Transverse colon (tissue), 4 donors: Measurements from ENCODE around the gene UBE2J2. TPM values are rescaled to one million over a fixed set of nuclear protein-coding genes. Genes with fewer than 3 reads are reported as not detected.

Source experiments
- DNase-seq: peaks from one replicate; pipeline ENCODE4 v3.0.0-alpha.2; 2019
- H3K27ac ChIP-seq, 4 donors: fragments of 200-600 bp; sonication (generic); 2 replicates each; pipeline ENCODE4 v1.5.1; 2016 to 2018; ENCODE audit warnings: inconsistent platforms in 4 of 4
- H3K27me3 ChIP-seq: fragments of 200-600 bp; sonication (generic); 2 replicates; pipeline ENCODE4 v1.5.1; 2017; ENCODE audit warnings: inconsistent platforms
- H3K36me3 ChIP-seq, 4 donors: fragments of 200-600 bp; sonication (generic); 2 replicates each; pipeline ENCODE4 v1.5.1; 2017 to 2019; ENCODE audit warnings: inconsistent platforms in 4 of 4
- H3K4me1 ChIP-seq, 4 donors: fragments of 200-600 bp; sonication (generic); 2 replicates each; pipeline ENCODE4 v1.5.1; 2017 to 2020; ENCODE audit warnings: inconsistent platforms in 4 of 4
- H3K4me3 ChIP-seq, 4 donors: fragments of 200-600 bp; sonication (generic); 1 replicate in 1 of 4; 2 replicates in 3 of 4; pipeline versions ENCODE4 v1.5.1 to v1.6.1; 2017 to 2019; ENCODE audit warnings: inconsistent platforms in 4 of 4
- H3K9me3 ChIP-seq, 2 donors: fragments of 200-600 bp; sonication (generic); 2 replicates each; pipeline ENCODE4 v1.5.1; 2017 to 2019; ENCODE audit warnings: inconsistent platforms in 2 of 2
- EP300 ChIP-seq: sonication (generic); formaldehyde crosslinking; IDR thresholded peaks from one replicate; pipeline ENCODE4 v1.6.1; 2017; ENCODE audit warnings: antibody characterized with exemption, low read depth
- POLR2A ChIP-seq: fragments of 450-650 bp; IDR thresholded peaks from one replicate; pipeline ENCODE4 v1.6.1; 2016; ENCODE audit warnings: antibody characterized with exemption, mild to moderate bottlenecking, moderate library complexity
- POLR2AphosphoS5 ChIP-seq, 3 donors: sonication (generic); formaldehyde crosslinking; IDR thresholded peaks; one replicate each; pipeline ENCODE4 v1.6.1; 2016; ENCODE audit warnings: antibody characterized with exemption in 3 of 3
- WGBS, 2 donors: methylation state at CpG; one replicate each; pipeline ENCODE4 v1.1.5; 2018; ENCODE audit warnings: low coverage in 1 of 2; 5-methylcytosine and 5-hydroxymethylcytosine counted together
- in situ Hi-C, 4 donors: fragments of 200-750 bp; cut with MboI; loops; one replicate each; pipeline versions ENCODE4 v1.15.0 to v1.15.1; 2017; ENCODE audit warnings: low sequenced_read_pairs in 3 of 4, low pct_ligation_motif_present in 1 of 4, low pct_unique_long_range_greater_than_20kb in 1 of 4
- intact Hi-C: fragments of 100-400 bp; cut with DNase I; formaldehyde crosslinking; loops from one replicate; pipeline ENCODE4 v1.15.1; 2023; ENCODE audit warnings: low total_unique reads
- total RNA-seq, 4 donors: library from RNA; depleted of rRNA; stranded (reverse); fragments of >200 nt; gene quantifications; one replicate each; pipeline ENCODE4 v1.1.0, GENCODE V29; 2016
- TF ChIP-seq, protein P1 (sequence below), 5 experiments: fragments of 200-600 bp in 3 of 5; fragments of 450-650 bp in 2 of 5; sonication (generic) in 3 of 5; IDR thresholded peaks; 1 replicate in 2 of 5; 2 replicates in 3 of 5; pipeline ENCODE4 v1.5.1; 2016 to 2017; ENCODE audit warnings: antibody characterized with exemption in 5 of 5, inconsistent platforms in 3 of 5, mild to moderate bottlenecking in 2 of 5, moderate library complexity in 1 of 5

Gene UBE2J2
- total RNA-seq, 4 donors from 2014 or later, result 49.6 to 110 (median 59.1) TPM

DNA sequence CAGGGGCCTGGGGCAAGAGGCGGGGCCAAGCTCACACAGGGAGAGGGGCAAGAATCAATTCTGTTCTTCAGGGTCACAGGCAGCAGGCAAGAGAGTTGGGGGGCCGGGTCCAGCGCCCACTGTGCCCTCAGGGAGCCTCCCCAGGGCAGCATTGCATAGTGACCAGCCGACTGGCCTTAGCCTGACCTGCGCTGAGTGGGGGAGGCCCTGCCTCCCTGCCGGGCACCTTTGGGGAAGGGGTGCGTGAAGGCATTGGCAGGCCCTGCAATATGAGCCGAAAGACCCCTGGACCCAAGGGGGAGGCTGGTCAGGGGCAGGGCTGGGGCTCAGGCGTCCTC lies 18.8 kb upstream of the UBE2J2 start:
- Histone ChIP-seq H3K9me3 (no peaks in the 10 kb centered on the region), H3K27me3 (peaks cover 6% of the 10 kb centered on the region), H3K27ac (no peak overlapping the region), H3K36me3 (no peaks in the 10 kb centered on the region), H3K4me3 (no peak overlapping the region), H3K4me1 (peaks cover 0 to 12% (median 10%) of the 10 kb centered on the region in 4 donors)
- in situ Hi-C loops, result no loop called here
- WGBS, 2 donors, result 91% methylated on average over 8 of the region's 9 CpGs; no CpG with 5 or more reads in 1 of the 2 donors
- intact Hi-C loops, result no loop called here
- TF ChIP-seq POLR2A (no peak), EP300 (no peak), POLR2AphosphoS5 (IDR thresholded peaks at IDR 0.05) (no peak)
- TF ChIP-seq, protein P1, sequence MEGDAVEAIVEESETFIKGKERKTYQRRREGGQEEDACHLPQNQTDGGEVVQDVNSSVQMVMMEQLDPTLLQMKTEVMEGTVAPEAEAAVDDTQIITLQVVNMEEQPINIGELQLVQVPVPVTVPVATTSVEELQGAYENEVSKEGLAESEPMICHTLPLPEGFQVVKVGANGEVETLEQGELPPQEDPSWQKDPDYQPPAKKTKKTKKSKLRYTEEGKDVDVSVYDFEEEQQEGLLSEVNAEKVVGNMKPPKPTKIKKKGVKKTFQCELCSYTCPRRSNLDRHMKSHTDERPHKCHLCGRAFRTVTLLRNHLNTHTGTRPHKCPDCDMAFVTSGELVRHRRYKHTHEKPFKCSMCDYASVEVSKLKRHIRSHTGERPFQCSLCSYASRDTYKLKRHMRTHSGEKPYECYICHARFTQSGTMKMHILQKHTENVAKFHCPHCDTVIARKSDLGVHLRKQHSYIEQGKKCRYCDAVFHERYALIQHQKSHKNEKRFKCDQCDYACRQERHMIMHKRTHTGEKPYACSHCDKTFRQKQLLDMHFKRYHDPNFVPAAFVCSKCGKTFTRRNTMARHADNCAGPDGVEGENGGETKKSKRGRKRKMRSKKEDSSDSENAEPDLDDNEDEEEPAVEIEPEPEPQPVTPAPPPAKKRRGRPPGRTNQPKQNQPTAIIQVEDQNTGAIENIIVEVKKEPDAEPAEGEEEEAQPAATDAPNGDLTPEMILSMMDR (IDR thresholded peaks at IDR 0.05), result no peak
- DNase-seq, result no peak

DNA sequence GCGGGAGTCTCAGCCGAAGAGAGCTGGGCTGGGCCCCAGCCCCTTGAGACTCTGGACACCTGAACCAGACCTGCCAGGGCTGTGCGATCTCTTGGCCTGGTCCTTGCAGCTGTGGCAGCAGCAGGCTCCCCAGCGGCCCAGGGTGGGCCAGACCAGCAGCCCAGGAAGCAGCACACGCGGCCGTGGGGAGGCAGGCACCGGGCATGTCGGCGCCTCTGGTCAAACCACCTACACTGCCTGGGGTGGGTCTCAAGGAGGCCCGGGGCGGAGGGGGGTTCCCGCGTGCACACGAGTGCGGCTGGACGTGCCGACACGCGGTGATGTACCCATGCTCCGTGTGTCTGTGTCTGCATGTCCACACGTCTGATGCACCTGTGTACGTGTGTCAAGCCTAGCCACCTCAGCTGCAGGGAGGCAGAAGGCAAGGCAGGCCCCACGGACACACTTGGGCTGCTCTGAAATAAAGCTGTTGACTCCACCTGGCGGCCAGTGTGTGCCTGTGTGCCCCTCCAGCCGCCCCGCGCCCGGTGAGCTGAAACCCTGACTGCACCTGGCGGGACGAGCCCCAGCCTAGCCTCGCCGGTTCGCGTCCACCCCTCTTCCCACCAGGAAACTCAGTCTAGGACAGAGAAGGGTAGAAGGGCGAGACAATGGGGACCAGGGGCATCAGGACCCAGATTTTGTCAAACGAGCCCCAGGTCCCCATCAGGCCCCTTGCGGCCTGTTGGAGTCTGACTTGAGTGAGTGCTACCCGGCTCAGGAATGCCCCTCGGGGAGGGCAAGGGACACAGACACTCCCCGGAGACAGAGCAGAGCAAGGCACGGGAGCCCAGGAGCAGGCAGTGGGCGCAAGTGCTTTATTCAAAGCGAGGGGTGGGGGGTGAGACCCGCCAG lies 18.1 kb upstream of the UBE2J2 start:
- WGBS, 2 donors, result 55% methylated on average over 25 of the region's 45 CpGs; no CpG with 5 or more reads in 1 of the 2 donors
- no peaks in the 10 kb centered on the region for H3K36me3 ChIP-seq
- peak; percentile 85 for DNase-seq
- intact Hi-C loops (loop anchor here (2.0 kb wide), 1 partner anchor 169 kb away; no protein-coding TSS in a partner anchor), in situ Hi-C loops (no loop called here)
- peaks cover 12% of the 10 kb centered on the region for H3K27me3 ChIP-seq
- H3K4me3 ChIP-seq, result no peak overlapping the region
- no peak overlapping the region for H3K27ac ChIP-seq
- no peaks in the 10 kb centered on the region for H3K9me3 ChIP-seq
- H3K4me1 ChIP-seq, result peaks cover 0 to 12% (median 10%) of the 10 kb centered on the region in 4 donors
- TF ChIP-seq EP300 (no peak), POLR2AphosphoS5 (IDR thresholded peaks at IDR 0.05) (peak in 1 of 3 donors; percentile 6), POLR2A (no peak)
- TF ChIP-seq, protein P1 (IDR thresholded peaks at IDR 0.05), result peak; percentile 61 to 91 (median 70)

DNA sequence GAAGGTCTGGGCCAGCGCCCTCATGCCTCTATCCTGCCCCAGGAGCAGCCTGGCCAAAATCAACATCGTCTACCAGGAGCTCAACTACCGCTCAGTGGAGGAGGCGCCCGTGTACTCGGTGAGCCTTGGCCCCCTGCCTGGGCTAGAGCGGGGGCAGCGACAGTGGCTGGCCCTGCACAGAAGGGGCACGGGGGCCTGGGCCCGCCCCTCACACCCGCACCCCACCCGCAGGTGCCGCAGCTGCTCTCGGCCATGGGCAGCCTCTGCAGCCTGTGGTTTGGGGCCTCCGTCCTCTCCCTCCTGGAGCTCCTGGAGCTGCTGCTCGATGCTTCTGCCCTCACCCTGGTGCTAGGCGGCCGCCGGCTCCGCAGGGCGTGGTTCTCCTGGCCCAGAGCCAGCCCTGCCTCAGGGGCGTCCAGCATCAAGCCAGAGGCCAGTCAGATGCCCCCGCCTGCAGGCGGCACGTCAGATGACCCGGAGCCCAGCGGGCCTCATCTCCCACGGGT lies 17.4 kb upstream of the UBE2J2 start:
- peaks cover 0 to 12% (median 11%) of the 10 kb centered on the region in 4 donors for H3K4me1 ChIP-seq
- peaks cover 19% of the 10 kb centered on the region for H3K27me3 ChIP-seq
- H3K36me3 ChIP-seq, result no peaks in the 10 kb centered on the region
- TF ChIP-seq POLR2AphosphoS5 (IDR thresholded peaks at IDR 0.05) (no peak), POLR2A (no peak), EP300 (no peak)
- TF ChIP-seq, protein P1 (IDR thresholded peaks at IDR 0.05), result no peak
- peak; percentile 45 for DNase-seq
- 34% methylated on average over 18 of the region's 28 CpGs; no CpG with 5 or more reads in 1 of the 2 donors for WGBS, 2 donors
- H3K4me3 ChIP-seq, result no peak overlapping the region
- no peaks in the 10 kb centered on the region for H3K9me3 ChIP-seq
- intact Hi-C loops, result loop anchor here (2.0 kb wide), 1 partner anchor 168 kb away; no protein-coding TSS in a partner anchor
- H3K27ac ChIP-seq, result no peak overlapping the region
- in situ Hi-C loops, result no loop called here

DNA sequence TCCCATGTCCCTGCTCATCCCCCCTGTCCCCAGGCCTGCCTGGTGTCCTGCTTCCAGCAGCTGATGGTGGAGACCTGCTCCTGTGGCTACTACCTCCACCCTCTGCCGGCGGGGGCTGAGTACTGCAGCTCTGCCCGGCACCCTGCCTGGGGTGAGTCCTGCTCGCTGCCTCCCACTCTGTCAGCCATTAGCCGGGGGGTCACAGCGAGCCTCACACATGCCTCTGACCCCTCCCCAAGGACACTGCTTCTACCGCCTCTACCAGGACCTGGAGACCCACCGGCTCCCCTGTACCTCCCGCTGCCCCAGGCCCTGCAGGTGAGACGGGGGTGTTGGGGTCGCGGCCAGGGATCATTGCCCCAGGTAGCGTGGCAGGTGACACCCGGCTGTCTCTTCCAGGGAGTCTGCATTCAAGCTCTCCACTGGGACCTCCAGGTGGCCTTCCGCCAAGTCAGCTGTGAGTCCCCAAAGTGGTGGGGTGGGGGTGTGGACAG lies 16.6 kb upstream of the UBE2J2 start:
- Histone ChIP-seq H3K27ac (no peak overlapping the region), H3K4me1 (peaks cover 0 to 18% (median 15%) of the 10 kb centered on the region in 4 donors), H3K27me3 (peaks cover 27% of the 10 kb centered on the region), H3K9me3 (no peaks in the 10 kb centered on the region), H3K36me3 (no peaks in the 10 kb centered on the region), H3K4me3 (no peak overlapping the region)
- DNase-seq, result peak; percentile 83
- in situ Hi-C loops, result no loop called here
- intact Hi-C loops, result loop anchor here (2.0 kb wide), 1 partner anchor 167 kb away; no protein-coding TSS in a partner anchor
- 67% methylated on average over 11 of the region's 15 CpGs; no CpG with 5 or more reads in 1 of the 2 donors for WGBS, 2 donors
- no peak for TF ChIP-seq POLR2A
- TF ChIP-seq, protein P1 (IDR thresholded peaks at IDR 0.05), result peak; percentile 56 to 88 (median 77)
